Rectal smooth muscle tissue (tissue), 1 donor: ENCODE results near the gene TANGO2.

Source experiments
- H3K27ac ChIP-seq: one replicate; pipeline ENCODE4 v1.7.0; 2013; ENCODE audit warnings: low read depth, low read length, inconsistent platforms
- H3K27me3 ChIP-seq: one replicate; pipeline ENCODE4 v1.7.0; 2013; ENCODE audit warnings: low read length; ENCODE audit not compliant: control insufficient read depth, insufficient read depth
- H3K36me3 ChIP-seq: one replicate; pipeline ENCODE4 v1.7.0; 2013; ENCODE audit warnings: low read length; ENCODE audit not compliant: control insufficient read depth, insufficient read depth
- H3K4me1 ChIP-seq: one replicate; pipeline ENCODE4 v1.7.0; 2013; ENCODE audit warnings: low read length; ENCODE audit not compliant: control insufficient read depth, insufficient read depth
- H3K4me3 ChIP-seq: one replicate; pipeline ENCODE4 v1.7.0; 2013; ENCODE audit warnings: low read length
- H3K9ac ChIP-seq: one replicate; pipeline ENCODE4 v1.7.0; 2013; ENCODE audit warnings: low read length

Gene TANGO2

DNA sequence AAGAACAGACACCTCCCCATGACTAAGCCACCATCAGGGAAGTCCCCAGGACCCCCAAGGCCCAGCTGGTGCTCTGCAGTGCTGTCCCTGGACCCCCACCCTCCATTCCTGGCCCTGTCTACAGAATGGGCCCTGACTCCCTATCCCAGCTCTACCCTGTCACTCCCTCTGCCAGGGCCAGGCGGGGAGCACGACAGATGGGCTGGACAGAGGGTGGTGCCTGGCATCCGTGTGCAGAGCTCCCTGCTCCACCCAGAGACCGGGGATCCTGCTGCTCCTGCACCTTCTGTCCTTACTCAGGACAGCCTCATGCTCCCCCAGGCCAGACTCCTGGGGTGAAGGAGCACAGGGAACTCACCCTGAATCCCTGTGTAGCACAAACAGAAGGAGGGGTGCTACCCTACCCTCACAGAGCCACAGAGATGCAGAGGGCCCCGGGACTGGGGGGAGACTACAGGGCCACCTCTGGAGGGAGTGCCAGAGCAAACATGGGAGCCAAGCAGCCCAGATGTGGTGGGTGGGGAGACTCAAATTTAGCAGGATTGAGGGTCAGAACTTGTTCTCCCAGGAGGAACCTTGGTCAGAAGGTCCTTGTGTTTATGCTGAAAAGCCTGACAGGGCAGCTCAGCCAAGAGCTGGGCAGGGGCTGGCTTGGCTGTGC lies 6.3 kb upstream of the TANGO2 start:
- Histone ChIP-seq H3K27ac (no peak overlapping the region), H3K4me1 (peaks cover 9% of the 10 kb centered on the region), H3K36me3 (no peaks in the 10 kb centered on the region), H3K9ac (no peak overlapping the region), H3K4me3 (no peak overlapping the region), H3K27me3 (no peaks in the 10 kb centered on the region)

- H3K36me3 ChIP-seq, result no peaks in the 10 kb centered on the region
- H3K27ac ChIP-seq, result no peak overlapping the region
- H3K4me3 ChIP-seq, result no peak overlapping the region
- no peaks in the 10 kb centered on the region for H3K27me3 ChIP-seq
- peaks cover 9% of the 10 kb centered on the region for H3K4me1 ChIP-seq
- H3K9ac ChIP-seq, result no peak overlapping the region
Observed at GRCh38 chr22:20015187-20015625, 5.7 kb upstream of the TANGO2 start.

- no peak overlapping the region for H3K27ac ChIP-seq
- H3K4me3 ChIP-seq, result peak overlapping the region; percentile 84
- no peak overlapping the region for H3K9ac ChIP-seq
- H3K27me3 ChIP-seq, result no peaks in the 10 kb centered on the region
- H3K36me3 ChIP-seq, result no peaks in the 10 kb centered on the region
- peaks cover 11% of the 10 kb centered on the region for H3K4me1 ChIP-seq
Observed at GRCh38 chr22:20015971-20016733, 4.8 kb upstream of the TANGO2 start.

DNA sequence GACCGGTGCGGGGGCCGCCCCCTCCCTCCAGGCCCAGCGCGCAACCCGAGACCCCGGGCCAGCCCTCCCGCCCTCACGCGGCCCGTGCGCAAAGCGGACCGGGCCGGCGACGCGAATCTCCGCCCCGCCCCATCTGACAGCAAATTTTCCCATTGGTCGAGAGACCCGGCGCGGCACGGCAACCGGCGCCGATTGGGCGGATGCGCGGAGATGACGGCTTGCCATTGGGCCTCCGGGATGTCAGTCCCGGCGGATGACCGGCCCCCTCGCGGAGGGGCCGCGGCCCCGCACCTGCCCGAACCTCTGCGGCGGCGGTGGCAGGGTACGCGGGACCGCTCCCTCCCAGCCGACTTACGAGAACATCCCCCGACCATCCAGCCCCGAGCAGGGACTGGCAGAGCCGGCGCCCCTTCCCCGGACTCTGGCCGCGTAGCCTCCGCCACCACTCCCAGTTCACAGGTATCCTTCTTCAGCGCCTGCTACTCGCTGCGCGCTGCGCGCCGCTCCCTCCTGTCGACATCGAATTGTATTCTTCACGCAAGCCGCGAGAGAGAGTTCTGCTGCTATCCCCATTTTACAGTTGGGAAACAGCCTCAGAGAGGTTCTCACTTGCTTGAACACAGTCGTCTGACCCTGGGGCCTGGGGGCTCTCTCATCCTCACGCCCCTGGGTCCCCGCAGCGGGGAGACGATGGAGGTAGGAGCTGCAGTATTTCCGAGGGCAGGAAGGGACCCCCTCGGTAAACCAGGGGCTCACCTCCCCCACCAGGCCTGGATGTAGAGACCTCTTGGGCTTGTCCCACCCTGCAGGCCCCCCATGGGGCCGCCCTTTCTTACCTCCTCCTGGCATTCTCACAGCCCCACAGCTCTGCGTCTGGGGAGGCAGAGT lies 3.9 kb upstream of the TANGO2 start, which contains the start of gene ARVCF:
Gene ARVCF, minus strand, starts transcription at position 90 of the 888 bp plus-strand sequence. CDS start 26,029 bp downstream, outside the sequence.
- Histone ChIP-seq H3K4me3 (peak within 1 kb of the TSS; percentile 84), H3K9ac (peak within 1 kb of the TSS; percentile 25), H3K36me3 (no peaks in the 10 kb centered on the region), H3K27me3 (no peaks in the 10 kb centered on the region), H3K27ac (no peak within 1 kb of the TSS), H3K4me1 (peaks cover 16% of the 10 kb centered on the region)

GRCh38 chr22:20017622-20017958 lies 3.3 kb upstream of the TANGO2 start:
- Histone ChIP-seq H3K36me3 (no peaks in the 10 kb centered on the region), H3K4me1 (peaks cover 21% of the 10 kb centered on the region), H3K9ac (no peak overlapping the region), H3K27ac (no peak overlapping the region), H3K4me3 (peak overlapping the region; percentile 84), H3K27me3 (no peaks in the 10 kb centered on the region)

DNA sequence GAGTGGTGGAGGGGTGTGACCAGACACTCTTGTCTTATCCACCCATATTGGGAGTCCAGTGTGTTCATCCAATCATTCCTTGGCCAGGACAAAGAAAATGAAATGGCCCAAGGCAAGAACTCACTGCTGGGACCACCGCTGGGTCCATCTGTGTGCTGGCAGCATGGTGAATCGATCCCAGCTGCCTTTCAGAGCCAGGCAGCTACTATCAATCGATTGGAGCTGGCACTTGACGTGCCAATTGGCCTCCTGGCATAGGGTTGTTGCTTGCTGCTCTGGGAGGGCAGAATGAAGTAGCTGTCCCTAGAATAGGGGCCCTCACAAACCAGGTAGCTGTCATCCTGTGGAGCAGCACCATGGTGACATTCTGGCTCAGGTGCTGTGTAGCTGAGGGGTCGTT lies 2.9 kb upstream of the TANGO2 start:
- Histone ChIP-seq H3K4me3 (no peak overlapping the region), H3K27me3 (no peaks in the 10 kb centered on the region), H3K9ac (no peak overlapping the region), H3K36me3 (no peaks in the 10 kb centered on the region), H3K4me1 (peaks cover 21% of the 10 kb centered on the region), H3K27ac (no peak overlapping the region)

DNA sequence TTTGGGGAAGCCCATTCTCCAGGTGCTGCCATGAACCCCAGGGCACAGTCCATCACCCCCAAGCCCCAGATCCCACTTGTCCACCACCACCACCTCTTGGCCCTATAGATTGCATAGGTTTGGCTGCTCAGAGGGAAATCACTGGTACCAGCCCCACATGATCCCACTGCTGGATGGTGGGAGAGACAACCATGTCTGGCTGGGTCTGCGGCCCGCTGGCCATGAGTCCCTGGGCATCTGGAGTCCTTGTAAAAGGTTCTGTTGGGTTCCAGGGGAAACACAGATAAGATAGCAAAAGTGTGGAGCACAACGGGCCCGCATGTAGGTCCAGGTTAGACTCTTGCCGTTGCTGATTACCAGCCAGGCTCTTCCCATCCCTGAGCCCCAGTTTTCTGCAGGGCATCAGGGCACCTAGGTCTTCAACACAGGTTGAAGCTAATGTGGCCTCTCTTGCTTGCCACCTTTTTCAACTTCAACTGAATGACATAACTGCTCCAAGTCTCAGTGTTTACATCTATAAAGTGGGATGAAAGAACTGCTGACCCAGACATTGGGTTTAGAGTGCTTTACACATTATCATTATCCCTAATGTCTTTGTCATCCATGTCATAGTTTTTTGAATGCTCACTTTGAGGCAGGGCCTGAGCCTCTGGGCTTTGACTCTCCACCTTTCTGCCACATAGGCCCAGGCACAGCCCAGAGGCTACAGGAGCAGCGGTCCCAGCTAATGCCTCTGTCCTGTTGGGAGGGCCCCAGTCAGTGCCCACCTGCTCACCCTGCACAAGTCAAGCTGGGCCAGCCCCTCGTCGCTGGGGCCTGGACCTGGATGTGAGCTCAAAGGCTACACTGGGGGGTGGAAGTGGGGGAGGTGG lies 1.0 kb upstream of the TANGO2 start:
- Histone ChIP-seq H3K27ac (no peak overlapping the region), H3K27me3 (no peaks in the 10 kb centered on the region), H3K4me1 (peaks cover 19% of the 10 kb centered on the region), H3K9ac (no peak overlapping the region), H3K36me3 (no peaks in the 10 kb centered on the region), H3K4me3 (peak overlapping the region; percentile 88)

- H3K4me3 ChIP-seq, result peak overlapping the region; percentile 92
- peaks cover 19% of the 10 kb centered on the region for H3K4me1 ChIP-seq
- H3K36me3 ChIP-seq, result no peaks in the 10 kb centered on the region
- peak overlapping the region; percentile 47 for H3K9ac ChIP-seq
- peak overlapping the region; percentile 74 for H3K27ac ChIP-seq
- no peaks in the 10 kb centered on the region for H3K27me3 ChIP-seq
Observed at GRCh38 chr22:20021196-20022181, 579 bp downstream of the TANGO2 start.

- Histone ChIP-seq H3K4me3 (peak overlapping the region; percentile 92), H3K27ac (no peak overlapping the region), H3K4me1 (peaks cover 14% of the 10 kb centered on the region), H3K27me3 (no peaks in the 10 kb centered on the region), H3K9ac (peak overlapping the region; percentile 25), H3K36me3 (no peaks in the 10 kb centered on the region)
Observed at GRCh38 chr22:20022231-20022977, 1.5 kb downstream of the TANGO2 start.

DNA sequence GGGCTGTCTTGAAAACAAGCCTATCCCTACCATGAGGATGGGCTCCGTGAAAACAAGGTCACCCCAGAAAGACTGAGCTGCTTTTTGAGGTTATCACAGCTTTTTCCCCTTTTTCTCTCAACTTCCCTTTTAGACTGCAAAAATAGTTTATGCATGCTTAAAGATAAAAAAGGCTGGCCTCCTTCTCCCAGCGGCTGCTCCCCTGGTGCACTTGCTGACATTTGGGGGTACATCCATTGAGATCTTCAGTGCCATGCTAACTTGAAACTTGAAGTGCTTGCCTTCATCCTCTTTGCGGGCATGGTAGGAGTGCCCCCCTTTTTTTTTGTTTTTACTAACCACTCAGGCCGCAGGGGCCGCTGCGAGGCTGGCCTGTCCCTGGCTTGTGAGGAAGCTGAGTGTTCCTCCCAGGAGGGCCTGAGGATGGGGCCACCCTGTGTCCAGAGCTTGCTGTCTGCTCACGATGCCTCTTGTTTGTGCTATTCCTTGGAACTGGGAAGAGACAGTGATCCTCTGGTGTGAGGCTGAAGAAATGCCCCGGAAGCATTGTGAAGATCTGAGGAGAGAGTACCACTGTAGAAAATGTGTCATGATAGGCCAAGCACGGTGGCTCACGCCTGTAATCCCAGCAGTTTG lies 2.2 kb downstream of the TANGO2 start:
- Histone ChIP-seq H3K27ac (no peak overlapping the region), H3K4me3 (peak overlapping the region; percentile 22), H3K9ac (no peak overlapping the region), H3K36me3 (no peaks in the 10 kb centered on the region), H3K4me1 (peaks cover 13% of the 10 kb centered on the region), H3K27me3 (no peaks in the 10 kb centered on the region)
